GM12878 (cell line): ENCODE results near the gene HECTD4. TPM values are rescaled to one million over a fixed set of nuclear protein-coding genes. Genes with fewer than 3 reads are reported as not detected.

Source experiments
- ATAC-seq: fragments of 200-7000 bp; cut with Tn5 transposase; 3 replicates; pipeline ENCODE4 v1.9.1; 2020; ENCODE audit warnings: mild to moderate bottlenecking, moderate library complexity
- BruUV-seq: library from RNA; stranded (reverse); fragments of 400-500 nt; replicated peaks from 2 replicates; lab custom pipeline; 2021; lab: Mats Ljungman, UMichigan
- CTCF ChIA-PET: fragments of 300-600 bp; sonication (Branson Sonifier 250); formaldehyde crosslinking; extraction: SDS; loops from one replicate; lab custom pipeline; 2021; ENCODE audit warnings: inconsistent platforms; lab: Yijun Ruan, JAX
- POLR2A ChIA-PET: fragments of 350-600 bp; formaldehyde crosslinking; extraction: SDS; loops from one replicate; lab custom pipeline; 2021; ENCODE audit warnings: inconsistent platforms; lab: Charles Lee
- RAD21 ChIA-PET: fragments of 300-600 bp; sonication (Branson Sonifier 250); formaldehyde crosslinking; loops from one replicate; lab custom pipeline; 2023; ENCODE audit warnings: antibody characterized with exemption; ENCODE audit not compliant: unreplicated experiment; lab: Charles Lee
- SMC1A ChIA-PET: fragments of 300-600 bp; sonication (Branson Sonifier 250); formaldehyde crosslinking; loops from one replicate; lab custom pipeline; 2023; ENCODE audit not compliant: unreplicated experiment, uncharacterized antibody; lab: Charles Lee
- DNase-seq: peaks from one replicate; pipeline ENCODE4 v3.0.0-alpha.2; 2011; ENCODE audit warnings: low read depth, low spot score
- FAIRE-seq: peaks from 3 replicates; lab custom pipeline; 2011; peaks lifted over from hg19 to GRCh38; lab: Jason Lieb, UNC
- H2AFZ ChIP-seq: 2 replicates; pipeline ENCODE4 v1.6.0; 2011; ENCODE audit warnings: low read depth, low read length, control low read depth; ENCODE audit not compliant: control insufficient read depth
- H3K27ac ChIP-seq: 2 replicates; pipeline ENCODE4 v1.5.1; 2011; ENCODE audit warnings: control low read depth; ENCODE audit not compliant: control insufficient read depth, insufficient read depth
- H3K27me3 ChIP-seq, 2 experiments: replicated peaks in 1 of 2; 2 replicates each; pipeline versions ENCODE4 v1.6.0 to v1.6.1; 2011; ENCODE audit warnings: low read length in 1 of 2; ENCODE audit not compliant: control insufficient read depth in 2 of 2, insufficient read depth in 2 of 2
- H3K36me3 ChIP-seq, 2 experiments: 2 replicates each; pipeline ENCODE4 v1.5.1; 2011; ENCODE audit warnings: low read length in 1 of 2; ENCODE audit not compliant: control insufficient read depth in 2 of 2, insufficient read depth in 2 of 2
- H3K4me1 ChIP-seq: 2 replicates; pipeline ENCODE4 v1.6.1; 2011; ENCODE audit warnings: mild to moderate bottlenecking, low read length, moderate library complexity, mixed read lengths; ENCODE audit not compliant: control insufficient read depth, insufficient read depth
- H3K4me2 ChIP-seq: 2 replicates; pipeline ENCODE4 v1.6.0; 2011; ENCODE audit warnings: control low read depth; ENCODE audit not compliant: control insufficient read depth, insufficient read depth
- H3K4me3 ChIP-seq: fragments of 200-600 bp; sonication (generic); 2 replicates; pipeline ENCODE4 v1.5.1; 2016
- H3K79me2 ChIP-seq: 2 replicates; pipeline ENCODE4 v1.6.0; 2011; ENCODE audit warnings: low read length; ENCODE audit not compliant: control insufficient read depth, insufficient read depth
- H3K9ac ChIP-seq: 2 replicates; pipeline ENCODE4 v1.8.0; 2011; ENCODE audit warnings: low read length, control low read depth, mixed read lengths; ENCODE audit not compliant: control insufficient read depth, insufficient read depth
- H3K9me3 ChIP-seq: replicated peaks from 3 replicates; pipeline ENCODE4 v1.5.1; 2011; ENCODE audit warnings: mild to moderate bottlenecking, low read length; ENCODE audit not compliant: control insufficient read depth, insufficient read depth
- H4K20me1 ChIP-seq: 2 replicates; pipeline ENCODE4 v1.6.0; 2011; ENCODE audit not compliant: control insufficient read depth, insufficient read depth
- CEBPB ChIP-seq, 2 experiments: fragments of 150-350 bp in 1 of 2; IDR thresholded peaks; 2 replicates each; pipeline ENCODE4 v1.6.1; 2012 to 2014; ENCODE audit warnings: low read depth in 2 of 2, low read length in 2 of 2, borderline replicate concordance in 1 of 2, inconsistent platforms in 1 of 2
- CREM ChIP-seq: IDR thresholded peaks from 2 replicates; pipeline ENCODE4 v1.6.1; 2014; ENCODE audit warnings: antibody characterized with exemption, low read depth
- EZH2 ChIP-seq: IDR thresholded peaks from 2 replicates; pipeline ENCODE4 v1.6.1; 2012; ENCODE audit warnings: low read depth, mild to moderate bottlenecking, control low read depth, inconsistent platforms, low read length, borderline replicate concordance; ENCODE audit not compliant: control insufficient read depth
- FOS ChIP-seq: IDR thresholded peaks from 3 replicates; pipeline ENCODE4 v1.6.1; 2011; ENCODE audit warnings: borderline replicate concordance; ENCODE audit not compliant: insufficient read length; ENCODE audit errors: extremely low read depth
- MTA2 ChIP-seq: fragments of 450-650 bp; IDR thresholded peaks from 2 replicates; pipeline ENCODE4 v1.6.1; 2016; ENCODE audit warnings: low read depth, mild to moderate bottlenecking, moderate library complexity
- SP1 ChIP-seq: IDR thresholded peaks from one replicate; pipeline ENCODE4 v1.6.1; 2011; ENCODE audit warnings: low read depth, low read length
- ZNF384 ChIP-seq: IDR thresholded peaks from 2 replicates; pipeline ENCODE4 v1.6.1; 2012; ENCODE audit warnings: low read depth, mild to moderate bottlenecking, low read length, improper control_type of control experiment, borderline replicate concordance
- ZZZ3 ChIP-seq: IDR thresholded peaks from 2 replicates; pipeline ENCODE4 v1.6.1; 2011; ENCODE audit warnings: low read depth; ENCODE audit not compliant: control insufficient read depth, insufficient read length
- WGBS: methylation state at CpG from one replicate; pipeline ENCODE4 v1.1.6; 2016; ENCODE audit warnings: low lambda C conversion rate; ENCODE audit not compliant: insufficient replicate concordance, insufficient coverage; ENCODE audit errors: missing lambda C conversion rate; 5-methylcytosine and 5-hydroxymethylcytosine counted together
- in situ Hi-C: fragments of 300-500 bp; cut with MboI; formaldehyde crosslinking; loops from 9 replicates; pipeline ENCODE4 v1.14.3; 2018; ENCODE audit warnings: mixed read lengths
- intact Hi-C: fragments of 100-400 bp; cut with micrococcal nuclease; formaldehyde crosslinking; loops from one replicate; pipeline ENCODE4 v1.14.2; 2022; ENCODE audit not compliant: unreplicated experiment
- polyA plus RNA-seq, 11 experiments: library from polyadenylated mRNA; depleted of rRNA in 4 of 11; unstranded in 6 of 11; stranded (reverse) in 5 of 11; fragments of >200 nt; fragmentation: Nextera tagmentation in 4 of 11; fragmentation: Illumina TruSeq in 1 of 11; extraction: Ambion mirVana in 4 of 11; extraction: Trizol in 1 of 11; gene quantifications; 1 replicate in 1 of 11; 2 replicates in 10 of 11; pipeline versions ENCODE4 v1.2.1 to v1.2.3, GENCODE V29; 2011 to 2016; ENCODE audit warnings: inconsistent platforms in 2 of 11, missing spikeins in 2 of 11, low read depth in 1 of 11
- total RNA-seq, 4 experiments: library from RNA; depleted of rRNA in 3 of 4; stranded (reverse); fragments of >200 nt in 3 of 4; fragmentation: Illumina TruSeq in 1 of 4; extraction: Trizol in 1 of 4; gene quantifications; 2 replicates each; pipeline versions ENCODE4 v1.2.1 to v1.2.3, GENCODE V29; 2013 to 2021
- TF ChIP-seq, protein P1 (sequence below): fragments of 450-650 bp; IDR thresholded peaks from 2 replicates; pipeline ENCODE4 v1.6.1; 2017; ENCODE audit warnings: borderline replicate concordance

Gene HECTD4
- total and polyA plus RNA-seq, 10 of the 15 experiments (the other 5 are each of a cell fraction or from before 2014, with no cell fraction given): 5.8 to 43.9 (median 17.9) TPM

DNA sequence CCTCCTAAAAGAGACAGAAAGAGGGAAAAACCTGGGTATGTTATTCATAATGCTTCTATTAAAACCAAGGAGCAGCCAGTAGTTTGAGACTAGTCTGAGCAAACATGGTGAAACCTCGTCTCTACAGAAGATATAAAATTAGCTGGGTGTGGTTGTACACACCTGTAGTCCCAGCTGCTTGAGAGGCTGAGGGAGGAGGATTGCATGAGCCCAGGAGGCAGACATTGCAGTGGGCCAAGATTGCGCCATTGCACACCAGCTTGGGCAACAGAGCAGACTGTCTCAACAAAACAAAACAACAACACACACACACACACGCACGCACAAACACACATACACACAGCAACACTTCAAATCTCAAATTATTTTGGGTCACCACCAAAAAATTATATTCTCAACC is 27.8 kb downstream of the HECTD4 start:
- H2AFZ ChIP-seq: no peak overlapping the region
- H3K9me3 ChIP-seq: no peaks in the 10 kb centered on the region
- BruUV-seq: no TSS peak
- H3K79me2 ChIP-seq: peaks cover 16% of the 10 kb centered on the region
- FAIRE-seq (no peak), DNase-seq (no peak), ATAC-seq (peak; percentile 20; the same call in 1 of the 3 replicates)
- H3K27ac ChIP-seq: peak overlapping the region; percentile 28; the same call in 1 of the 2 replicates
- H3K4me3 ChIP-seq: no peak overlapping the region
- ChIA-PET RAD21 (no interaction called here), SMC1A (interaction anchor here (0.6 kb wide), 1 partner anchor 477 kb away, joined by 4 read pairs; no protein-coding TSS in a partner anchor), CTCF (interaction anchor here (1.3 kb wide), 1 partner anchor 10 kb away, joined by 4 read pairs; no protein-coding TSS in a partner anchor), POLR2A (no interaction called here)
- H3K4me2 ChIP-seq: peak overlapping the region; percentile 47
- no peaks in the 10 kb centered on the region for H3K27me3 ChIP-seq
- no peak overlapping the region for H3K9ac ChIP-seq
- peaks cover 12% of the 10 kb centered on the region for H3K4me1 ChIP-seq
- H3K36me3 ChIP-seq: no peaks in the 10 kb centered on the region; a peak in 1 of 4 replicates
- 74% methylated on average over 4 of the region's 4 CpGs for WGBS
- no peak for TF ChIP-seq CEBPB (IDR thresholded peaks at IDR 0.05; ENCODE audit: borderline replicate concordance in 1 of 2, low read depth in 2 of 2, low read length in 2 of 2)
- no peak for TF ChIP-seq ZZZ3
- no peak for TF ChIP-seq EZH2
- TF ChIP-seq FOS: no peak
- TF ChIP-seq, protein P1, sequence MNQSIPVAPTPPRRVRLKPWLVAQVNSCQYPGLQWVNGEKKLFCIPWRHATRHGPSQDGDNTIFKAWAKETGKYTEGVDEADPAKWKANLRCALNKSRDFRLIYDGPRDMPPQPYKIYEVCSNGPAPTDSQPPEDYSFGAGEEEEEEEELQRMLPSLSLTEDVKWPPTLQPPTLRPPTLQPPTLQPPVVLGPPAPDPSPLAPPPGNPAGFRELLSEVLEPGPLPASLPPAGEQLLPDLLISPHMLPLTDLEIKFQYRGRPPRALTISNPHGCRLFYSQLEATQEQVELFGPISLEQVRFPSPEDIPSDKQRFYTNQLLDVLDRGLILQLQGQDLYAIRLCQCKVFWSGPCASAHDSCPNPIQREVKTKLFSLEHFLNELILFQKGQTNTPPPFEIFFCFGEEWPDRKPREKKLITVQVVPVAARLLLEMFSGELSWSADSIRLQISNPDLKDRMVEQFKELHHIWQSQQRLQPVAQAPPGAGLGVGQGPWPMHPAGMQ: no peak
- no peak for TF ChIP-seq ZNF384
- TF ChIP-seq SP1: no peak
- TF ChIP-seq MTA2: no peak
- no peak for TF ChIP-seq CREM
- H4K20me1 ChIP-seq: no peaks in the 10 kb centered on the region
- intact Hi-C loops (no loop called here), in situ Hi-C loops (no loop called here)
